BJ (cell line): Measurements from ENCODE around the gene MAN1B1. TPM values are rescaled to one million over a fixed set of nuclear protein-coding genes. Genes with fewer than 3 reads are reported as not detected.

ENCODE experiments used
- CTCF ChIA-PET: fragments of 350-600 bp; formaldehyde crosslinking; extraction: SDS; loops from one replicate; lab custom pipeline; 2021; ENCODE audit warnings: antibody characterized with exemption, inconsistent platforms; lab: Yijun Ruan, JAX
- POLR2A ChIA-PET: fragments of 300-600 bp; sonication (Branson Sonifier 250); formaldehyde crosslinking; extraction: SDS; loops from one replicate; lab custom pipeline; 2021; ENCODE audit warnings: antibody characterized with exemption; lab: Charles Lee
- DNase-seq: peaks from one replicate; pipeline ENCODE4 v3.0.0-alpha.2; 2011; ENCODE audit warnings: low read depth
- H3K27me3 ChIP-seq: 2 replicates; pipeline ENCODE4 v1.6.0; 2011; ENCODE audit warnings: low read length; ENCODE audit not compliant: control insufficient read depth, insufficient read depth
- H3K36me3 ChIP-seq: 2 replicates; pipeline ENCODE4 v1.5.1; 2011; ENCODE audit warnings: low read length; ENCODE audit not compliant: control insufficient read depth, insufficient read depth
- H3K4me3 ChIP-seq: 2 replicates; pipeline ENCODE4 v1.5.1; 2011; ENCODE audit warnings: low read depth, mild to moderate bottlenecking, control low read depth, low read length
- polyA plus RNA-seq: library from polyadenylated mRNA; depleted of rRNA; stranded (reverse); fragments of >200 nt; gene quantifications from 2 replicates; pipeline ENCODE4 v1.2.3, GENCODE V29; 2011
- TF ChIP-seq, protein P1 (sequence below): IDR thresholded peaks from 2 replicates; pipeline ENCODE4 v1.5.1; 2011; ENCODE audit warnings: low read depth, mild to moderate bottlenecking, control low read depth, inconsistent platforms, low read length, moderate library complexity; ENCODE audit not compliant: insufficient read depth

Gene MAN1B1
- polyA plus RNA-seq, 1 experiment: 80.0 TPM

DNA sequence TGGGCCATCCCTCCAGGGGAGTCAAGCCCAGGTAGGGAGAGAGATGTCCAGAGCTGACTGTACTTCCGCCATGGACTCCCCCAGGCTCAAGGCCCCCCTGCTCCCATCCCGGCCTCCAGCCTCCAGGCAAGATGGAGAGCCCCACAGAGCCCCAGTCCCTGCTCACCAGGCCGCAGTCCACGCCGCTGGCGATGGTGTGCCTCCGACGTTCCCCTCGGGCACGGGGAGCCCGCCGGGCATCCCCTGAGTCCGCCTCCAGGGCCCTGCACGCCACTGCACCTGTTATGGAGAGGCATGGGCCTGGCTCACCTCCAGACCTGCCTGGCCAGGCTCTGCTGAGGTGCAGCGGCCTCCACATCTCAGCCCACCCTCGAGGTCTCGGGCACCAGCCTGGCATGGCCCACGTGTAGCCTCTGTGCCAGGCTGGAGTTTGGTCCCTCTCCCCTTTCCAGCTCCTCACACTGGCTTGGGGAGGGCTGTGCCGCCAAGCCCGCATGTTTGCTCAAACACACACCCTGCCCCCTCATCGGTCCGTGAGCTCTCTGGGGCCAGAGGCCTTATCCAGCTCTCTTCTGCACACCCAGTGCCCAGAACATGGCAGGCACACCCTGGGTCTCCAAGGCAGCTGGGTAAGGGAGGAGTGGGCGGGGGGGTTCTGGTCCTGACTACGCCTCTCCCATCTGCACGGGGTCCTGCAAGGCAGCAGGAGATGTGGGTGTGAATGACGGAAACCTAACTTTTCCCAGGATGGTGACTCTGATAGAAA lies 20.5 kb upstream of the MAN1B1 start:
- ChIA-PET POLR2A (no interaction called here), CTCF (interaction anchor here (1.0 to 9.4 kb wide), 11 partner anchors 8 to 279 kb away, joined by 3 to 153 read pairs (median 5); partner anchors contain the start of genes MAN1B1, NPDC1 and UAP1L1)
- Histone ChIP-seq H3K27me3 (no peaks in the 10 kb centered on the region), H3K4me3 (no peak overlapping the region), H3K36me3 (no peaks in the 10 kb centered on the region)
- no peak for DNase-seq
- TF ChIP-seq, protein P1, sequence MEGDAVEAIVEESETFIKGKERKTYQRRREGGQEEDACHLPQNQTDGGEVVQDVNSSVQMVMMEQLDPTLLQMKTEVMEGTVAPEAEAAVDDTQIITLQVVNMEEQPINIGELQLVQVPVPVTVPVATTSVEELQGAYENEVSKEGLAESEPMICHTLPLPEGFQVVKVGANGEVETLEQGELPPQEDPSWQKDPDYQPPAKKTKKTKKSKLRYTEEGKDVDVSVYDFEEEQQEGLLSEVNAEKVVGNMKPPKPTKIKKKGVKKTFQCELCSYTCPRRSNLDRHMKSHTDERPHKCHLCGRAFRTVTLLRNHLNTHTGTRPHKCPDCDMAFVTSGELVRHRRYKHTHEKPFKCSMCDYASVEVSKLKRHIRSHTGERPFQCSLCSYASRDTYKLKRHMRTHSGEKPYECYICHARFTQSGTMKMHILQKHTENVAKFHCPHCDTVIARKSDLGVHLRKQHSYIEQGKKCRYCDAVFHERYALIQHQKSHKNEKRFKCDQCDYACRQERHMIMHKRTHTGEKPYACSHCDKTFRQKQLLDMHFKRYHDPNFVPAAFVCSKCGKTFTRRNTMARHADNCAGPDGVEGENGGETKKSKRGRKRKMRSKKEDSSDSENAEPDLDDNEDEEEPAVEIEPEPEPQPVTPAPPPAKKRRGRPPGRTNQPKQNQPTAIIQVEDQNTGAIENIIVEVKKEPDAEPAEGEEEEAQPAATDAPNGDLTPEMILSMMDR: no peak

GRCh38 chr9:137067860-137068538 lies 18.8 kb upstream of the MAN1B1 start:
- TF ChIP-seq, protein P1: peak; percentile 87
- H3K36me3 ChIP-seq: no peaks in the 10 kb centered on the region
- CTCF ChIA-PET: interaction anchor here (0.6 to 9.4 kb wide), 24 partner anchors 8 to 293 kb away, joined by 3 to 153 read pairs (median 4); partner anchors contain the start of genes CYSRT1, MAN1B1, NPDC1 and RNF224
- no peak for DNase-seq
- no peak overlapping the region for H3K4me3 ChIP-seq
- no peaks in the 10 kb centered on the region for H3K27me3 ChIP-seq
- POLR2A ChIA-PET: no interaction called here

DNA sequence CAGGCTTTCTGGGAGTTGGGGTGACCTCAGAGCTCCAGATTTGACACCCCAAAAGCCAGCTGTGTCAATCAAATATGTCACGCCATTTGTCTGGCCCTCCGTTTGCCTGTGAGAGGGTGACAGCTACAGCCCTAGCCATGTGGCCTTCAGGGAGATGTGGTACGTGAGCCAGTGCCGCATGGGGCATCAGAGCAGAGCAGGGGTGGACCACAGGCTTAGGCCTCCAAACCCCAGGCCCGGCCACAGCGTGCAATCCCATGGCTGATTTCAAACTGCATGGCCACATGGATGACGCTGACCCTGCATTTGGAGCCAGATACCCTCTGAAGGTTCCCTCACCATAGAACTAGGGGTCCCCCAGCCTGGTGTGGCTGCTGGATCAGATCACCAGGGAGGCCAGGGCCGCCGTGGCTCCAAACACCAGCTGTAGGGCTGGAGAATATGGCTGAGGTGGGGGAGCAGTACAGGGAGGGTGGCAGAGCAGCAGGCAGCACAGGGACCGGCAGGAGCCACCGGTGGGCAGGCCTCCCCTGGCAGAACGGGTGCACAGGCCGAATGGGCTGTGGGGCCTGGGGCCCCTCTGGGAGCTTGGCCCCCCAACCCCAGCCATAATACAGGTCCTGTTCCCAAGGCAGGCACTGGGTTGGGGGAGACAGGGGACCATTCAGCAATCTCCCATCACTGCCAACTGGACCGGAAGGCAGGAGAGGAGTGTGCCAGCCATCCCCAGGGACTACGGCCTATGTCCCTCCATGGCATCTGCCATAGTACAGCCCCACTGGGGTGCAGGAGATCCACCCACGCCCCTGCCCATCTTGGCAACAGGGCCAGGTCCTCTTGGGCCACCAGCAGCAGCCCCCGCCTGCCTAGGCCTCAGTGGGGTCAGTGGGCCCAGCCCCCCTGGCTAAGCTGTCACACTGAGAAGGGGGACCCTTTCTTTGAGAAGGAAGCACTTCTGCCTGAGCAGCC lies 18.0 kb upstream of the MAN1B1 start:
- no peaks in the 10 kb centered on the region for H3K27me3 ChIP-seq
- CTCF ChIA-PET: interaction anchor here (1.0 to 9.4 kb wide), 20 partner anchors 8 to 294 kb away, joined by 3 to 153 read pairs (median 6); partner anchors contain the start of genes AJM1, CYSRT1, MAN1B1 and NPDC1
- DNase-seq: no peak
- H3K4me3 ChIP-seq: no peak overlapping the region
- POLR2A ChIA-PET: no interaction called here
- H3K36me3 ChIP-seq: no peaks in the 10 kb centered on the region
- TF ChIP-seq, protein P1: no peak

DNA sequence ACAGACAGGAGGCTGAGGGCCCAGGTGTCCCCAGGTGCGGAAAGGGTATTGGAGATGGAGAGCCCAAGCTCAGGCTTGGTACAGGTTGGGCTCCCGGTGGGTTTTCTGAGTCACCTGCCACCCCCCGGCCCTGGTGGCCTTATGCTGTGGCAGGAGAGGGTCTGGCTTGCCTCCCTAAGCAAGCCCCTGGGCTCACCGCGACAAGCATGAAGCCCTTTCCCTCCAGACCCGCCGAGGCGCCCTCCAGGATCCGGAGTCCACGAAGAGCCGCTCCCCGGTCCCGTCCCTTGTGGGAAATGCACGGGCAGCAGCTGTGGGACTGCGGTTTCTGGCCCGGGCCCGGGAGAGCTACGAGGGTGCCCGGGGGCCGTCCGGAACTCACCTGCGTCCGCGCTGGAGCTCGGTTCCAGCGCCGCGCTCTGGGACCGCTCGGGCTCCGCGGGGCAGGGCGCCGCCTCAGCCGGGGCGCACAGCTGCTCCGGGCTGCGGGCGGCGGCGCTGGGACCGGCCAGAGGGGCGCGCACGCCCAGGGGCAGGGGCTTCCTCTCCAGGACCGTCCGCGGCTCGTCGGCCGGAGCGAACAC lies 17.2 kb upstream of the MAN1B1 start:
- TF ChIP-seq, protein P1: no peak
- Histone ChIP-seq H3K36me3 (no peaks in the 10 kb centered on the region), H3K27me3 (no peaks in the 10 kb centered on the region), H3K4me3 (peak overlapping the region; percentile 4)
- ChIA-PET POLR2A (no interaction called here), CTCF (interaction anchor here (0.9 to 9.4 kb wide), 11 partner anchors 9 to 281 kb away, joined by 3 to 153 read pairs (median 11); partner anchors contain the start of genes AJM1 and NPDC1)
- no peak for DNase-seq
